ENCODE measurements around the gene PKDREJ.

GRCh38 chr22:46281866-46282678 lies 18.9 kb upstream of the PKDREJ start:
- no peak for TF ChIP-seq CTCF (IDR thresholded peaks at IDR 0.05 in 8 of 11, conservative IDR thresholded peaks at IDR 0.05 in 3 of 11)
- no peak for TF ChIP-seq POLR2A (IDR thresholded peaks at IDR 0.05)
- TF ChIP-seq POLR2AphosphoS5 (IDR thresholded peaks at IDR 0.05): no peak

All from spleen (tissue), 7 donors.